HG03135 (cell line): Measurements from ENCODE around the gene NRXN3.
"Not testable (repeated sequence)": the region's sequence is repeated elsewhere in the genome, so short reads cannot be mapped to it uniquely, and the experiment has no call there.

ENCODE experiments used
- ATAC-seq: cut with Tn5 transposase; IDR thresholded peaks from one replicate; pipeline ENCODE4 v1.9.1; 2021; ENCODE audit warnings: mild to moderate bottlenecking, moderate library complexity; ENCODE audit not compliant: unreplicated experiment

NRXN3 gene

GRCh38 chr14:79730196-79730595 is 1560.0 kb downstream of the NRXN3 start:
- ATAC-seq = no peak

GRCh38 chr14:79730953-79731352 is 1560.8 kb downstream of the NRXN3 start:
- ATAC-seq = no peak

- ATAC-seq = no peak
Observed at GRCh38 chr14:79732911-79733655, 1562.9 kb downstream of the NRXN3 start.

GRCh38 chr14:79734151-79734550 is 1564.0 kb downstream of the NRXN3 start:
- no peak for ATAC-seq

- ATAC-seq = no peak
Observed at GRCh38 chr14:79734656-79735055, 1564.5 kb downstream of the NRXN3 start.

- no peak for ATAC-seq
Observed at GRCh38 chr14:79735121-79735520, 1564.9 kb downstream of the NRXN3 start.

GRCh38 chr14:79740066-79740601 is 1570.0 kb downstream of the NRXN3 start:
- no peak for ATAC-seq

GRCh38 chr14:79742142-79742541 is 1572.0 kb downstream of the NRXN3 start:
- no peak for ATAC-seq

GRCh38 chr14:79745046-79745445 is 1574.9 kb downstream of the NRXN3 start:
- no peak for ATAC-seq

- ATAC-seq = no peak
Observed at GRCh38 chr14:79749065-79749464, 1578.9 kb downstream of the NRXN3 start.

GRCh38 chr14:79758985-79759384 is 1588.8 kb downstream of the NRXN3 start:
- no peak for ATAC-seq

GRCh38 chr14:79764323-79764722 is 1594.2 kb downstream of the NRXN3 start:
- no peak for ATAC-seq

GRCh38 chr14:79766511-79766910 is 1596.3 kb downstream of the NRXN3 start:
- no peak for ATAC-seq

- no peak for ATAC-seq
Observed at GRCh38 chr14:79767251-79767650, 1597.1 kb downstream of the NRXN3 start.

- not testable (repeated sequence) for ATAC-seq
Observed at GRCh38 chr14:79767721-79768120, 1597.5 kb downstream of the NRXN3 start.

GRCh38 chr14:79781882-79782281 is 1611.7 kb downstream of the NRXN3 start:
- no peak for ATAC-seq

GRCh38 chr14:79783041-79783440 is 1612.9 kb downstream of the NRXN3 start:
- ATAC-seq = no peak

- ATAC-seq = no peak
Observed at GRCh38 chr14:79786522-79786921, 1616.3 kb downstream of the NRXN3 start.

- ATAC-seq = no peak
Observed at GRCh38 chr14:79788346-79788745, 1618.2 kb downstream of the NRXN3 start.

- ATAC-seq = no peak
Observed at GRCh38 chr14:79791055-79791732, 1621.0 kb downstream of the NRXN3 start.

GRCh38 chr14:79802093-79802492 is 1631.9 kb downstream of the NRXN3 start:
- no peak for ATAC-seq

- no peak for ATAC-seq
Observed at GRCh38 chr14:79805636-79806035, 1635.5 kb downstream of the NRXN3 start.
